Colonic mucosa (tissue), 4 donors: Measurements from ENCODE around the gene EIF2D. TPM values are rescaled to one million over a fixed set of nuclear protein-coding genes. Genes with fewer than 3 reads are reported as not detected.

Experiments used
- DNase-seq: peaks from one replicate; pipeline ENCODE4 v3.0.0-alpha.2; 2020
- H3K27ac ChIP-seq: fragments of 200-600 bp; one replicate; pipeline ENCODE4 v1.8.0; 2021
- H3K27me3 ChIP-seq: fragments of 200-600 bp; one replicate; pipeline ENCODE4 v1.8.0; 2021
- H3K36me3 ChIP-seq: fragments of 200-600 bp; one replicate; pipeline ENCODE4 v1.8.0; 2021
- H3K4me1 ChIP-seq: fragments of 200-600 bp; one replicate; pipeline ENCODE4 v1.8.0; 2021; ENCODE audit warnings: mild to moderate bottlenecking
- H3K4me3 ChIP-seq: fragments of 200-600 bp; one replicate; pipeline ENCODE4 v1.8.0; 2021
- H3K9ac ChIP-seq, 2 donors: one replicate each; pipeline ENCODE4 v1.7.0; 2013; ENCODE audit warnings: control low read depth in 2 of 2, low read depth in 2 of 2, low read length in 2 of 2
- H3K9me3 ChIP-seq: fragments of 200-600 bp; one replicate; pipeline ENCODE4 v1.8.0; 2021
- intact Hi-C: fragments of 100-400 bp; cut with DNase I; formaldehyde crosslinking; loops from one replicate; pipeline ENCODE4 v1.14.1; 2022
- total RNA-seq, 2 donors: library from RNA; stranded (reverse); fragmentation: NEBNext Ultra II Directional in 1 of 2; extraction: Animal tissue kit (Norgen Biotek cat#: 25700) in 1 of 2; gene quantifications; one replicate each; pipeline ENCODE4 v1.2.1, GENCODE V29; 2021
- TF ChIP-seq, protein P1 (sequence below): fragments of 200-600 bp; IDR thresholded peaks from one replicate; pipeline ENCODE4 v1.8.0; 2022; ENCODE audit warnings: antibody characterized with exemption, mild to moderate bottlenecking
- donor health status: healthy.
- donor health status: DM: no; HTN: no; CAD: no.
- donor health status: DM: no; HTN: no; CAD: no.

Gene EIF2D
- total RNA-seq, 2 donors from 2014 or later, result 39.2 to 45.0 TPM

DNA sequence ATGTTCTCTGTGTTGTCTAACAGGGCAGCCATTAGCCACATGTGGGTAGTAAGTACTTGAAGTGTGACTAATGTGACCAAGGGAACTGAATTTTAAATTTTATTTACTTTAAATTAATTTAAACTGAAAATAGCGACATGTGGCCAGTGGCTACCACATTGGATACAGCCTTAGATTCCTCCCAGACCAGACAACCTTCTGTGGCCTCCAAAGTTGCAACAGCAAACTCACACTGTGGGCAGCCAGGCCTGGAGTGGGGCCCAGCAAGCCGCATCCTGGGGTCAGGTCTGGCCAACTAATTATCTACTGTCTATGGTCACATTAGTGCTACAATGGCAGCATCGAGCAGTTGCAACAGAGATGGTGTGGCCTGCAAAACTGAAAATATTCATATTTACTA is 11.7 kb downstream of the EIF2D start:
- Histone ChIP-seq H3K9me3 (no peaks in the 10 kb centered on the region), H3K27ac (no peak overlapping the region), H3K9ac (no peak overlapping the region), H3K36me3 (peaks cover 10% of the 10 kb centered on the region), H3K4me1 (no peaks in the 10 kb centered on the region), H3K4me3 (no peak overlapping the region), H3K27me3 (no peaks in the 10 kb centered on the region)
- intact Hi-C loops, result no loop called here
- no peak for DNase-seq
- TF ChIP-seq, protein P1, sequence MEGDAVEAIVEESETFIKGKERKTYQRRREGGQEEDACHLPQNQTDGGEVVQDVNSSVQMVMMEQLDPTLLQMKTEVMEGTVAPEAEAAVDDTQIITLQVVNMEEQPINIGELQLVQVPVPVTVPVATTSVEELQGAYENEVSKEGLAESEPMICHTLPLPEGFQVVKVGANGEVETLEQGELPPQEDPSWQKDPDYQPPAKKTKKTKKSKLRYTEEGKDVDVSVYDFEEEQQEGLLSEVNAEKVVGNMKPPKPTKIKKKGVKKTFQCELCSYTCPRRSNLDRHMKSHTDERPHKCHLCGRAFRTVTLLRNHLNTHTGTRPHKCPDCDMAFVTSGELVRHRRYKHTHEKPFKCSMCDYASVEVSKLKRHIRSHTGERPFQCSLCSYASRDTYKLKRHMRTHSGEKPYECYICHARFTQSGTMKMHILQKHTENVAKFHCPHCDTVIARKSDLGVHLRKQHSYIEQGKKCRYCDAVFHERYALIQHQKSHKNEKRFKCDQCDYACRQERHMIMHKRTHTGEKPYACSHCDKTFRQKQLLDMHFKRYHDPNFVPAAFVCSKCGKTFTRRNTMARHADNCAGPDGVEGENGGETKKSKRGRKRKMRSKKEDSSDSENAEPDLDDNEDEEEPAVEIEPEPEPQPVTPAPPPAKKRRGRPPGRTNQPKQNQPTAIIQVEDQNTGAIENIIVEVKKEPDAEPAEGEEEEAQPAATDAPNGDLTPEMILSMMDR, result no peak

DNA sequence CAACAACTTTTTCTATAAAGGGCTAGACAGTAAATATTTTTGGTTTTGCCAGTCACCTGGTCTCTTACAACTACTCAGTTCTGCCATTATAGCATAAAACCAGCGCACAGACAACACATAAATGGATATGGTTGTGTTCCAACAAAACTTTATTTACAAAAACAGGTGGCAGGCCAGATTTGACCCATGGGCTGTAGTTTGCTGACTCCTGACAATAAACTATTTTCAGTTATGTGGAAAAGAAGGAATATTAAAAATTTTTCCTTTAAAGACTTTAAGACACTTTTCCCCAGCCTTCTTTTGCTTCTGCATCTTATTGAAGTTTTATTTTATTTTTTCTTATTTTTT is 16.0 kb downstream of the EIF2D start:
- Histone ChIP-seq H3K9ac (no peak overlapping the region), H3K27me3 (no peaks in the 10 kb centered on the region), H3K4me3 (no peak overlapping the region), H3K36me3 (peaks cover 5% of the 10 kb centered on the region), H3K27ac (no peak overlapping the region), H3K9me3 (no peaks in the 10 kb centered on the region), H3K4me1 (no peaks in the 10 kb centered on the region)
- intact Hi-C loops, result no loop called here
- DNase-seq, result no peak
- TF ChIP-seq, protein P1, result no peak

DNA sequence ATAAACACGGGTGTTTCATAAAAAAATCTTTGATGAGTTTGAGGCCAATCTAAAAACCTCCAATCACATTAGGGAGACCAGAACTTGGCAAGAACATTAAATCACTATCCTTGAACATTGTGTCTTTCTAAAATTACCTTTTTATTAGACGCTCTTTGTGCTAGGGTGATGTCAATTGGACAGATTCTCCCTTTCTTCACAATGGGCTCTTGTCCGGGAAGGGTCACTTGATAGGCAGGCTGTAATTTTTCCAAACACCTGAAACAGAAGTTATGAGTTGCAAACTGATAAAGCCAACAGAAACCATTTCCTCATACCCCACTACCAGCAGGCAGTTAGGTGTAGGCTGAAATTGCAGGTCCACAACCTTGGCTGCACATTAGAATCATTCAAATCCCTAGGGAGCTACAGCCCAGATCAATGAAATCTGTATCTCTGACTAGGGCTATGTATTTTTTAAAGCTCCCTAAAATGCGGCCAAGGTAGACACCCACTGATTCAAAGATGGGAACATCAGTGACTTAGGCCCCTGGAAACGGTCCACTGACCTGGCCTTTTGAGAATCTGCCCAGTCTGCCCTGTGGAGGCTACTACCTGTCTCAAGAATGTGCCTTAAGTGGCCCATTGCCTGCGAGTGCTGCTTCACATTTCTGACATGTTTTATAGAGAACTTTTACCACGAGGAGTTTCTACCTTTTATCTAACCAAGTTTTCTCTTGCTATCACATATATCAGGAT is 16.5 kb downstream of the EIF2D start:
- intact Hi-C loops, result no loop called here
- H3K27me3 ChIP-seq, result no peaks in the 10 kb centered on the region
- H3K4me3 ChIP-seq, result no peak overlapping the region
- H3K4me1 ChIP-seq, result no peaks in the 10 kb centered on the region
- TF ChIP-seq, protein P1, result no peak
- DNase-seq, result no peak
- H3K9me3 ChIP-seq, result no peaks in the 10 kb centered on the region
- H3K36me3 ChIP-seq, result peaks cover 5% of the 10 kb centered on the region
- H3K9ac ChIP-seq, result no peak overlapping the region
- no peak overlapping the region for H3K27ac ChIP-seq

DNA sequence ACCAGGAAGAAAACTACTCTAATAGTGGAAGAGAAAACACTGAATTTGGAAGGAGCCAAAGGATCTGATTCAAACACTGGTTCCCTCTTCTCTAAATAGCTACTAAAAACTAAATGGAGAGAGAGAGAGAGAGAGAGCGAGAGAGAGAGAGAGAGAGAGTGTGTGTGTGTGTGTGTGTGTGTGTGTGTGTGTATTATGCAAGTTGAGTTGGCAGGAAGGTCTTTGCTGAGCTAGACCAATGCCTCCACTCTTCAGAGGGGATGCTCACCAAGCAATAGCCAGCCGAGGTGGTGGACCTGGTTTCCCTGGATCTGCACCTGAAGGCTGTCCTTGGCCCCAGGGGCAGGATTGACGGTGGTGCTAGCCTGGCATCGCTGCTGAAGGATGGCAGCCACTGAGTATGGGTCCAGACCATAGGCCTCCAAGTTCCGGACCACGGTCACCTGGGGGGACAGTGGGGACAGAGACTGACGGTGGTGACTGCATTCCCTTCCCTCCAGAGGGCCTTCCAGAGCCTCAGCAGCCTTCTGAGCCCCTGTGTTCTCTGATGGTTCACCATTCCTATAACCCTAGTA is 18.8 kb downstream of the EIF2D start:
- no peaks in the 10 kb centered on the region for H3K27me3 ChIP-seq
- intact Hi-C loops, result no loop called here
- no peak overlapping the region for H3K27ac ChIP-seq
- DNase-seq, result no peak
- no peaks in the 10 kb centered on the region for H3K9me3 ChIP-seq
- H3K9ac ChIP-seq, result no peak overlapping the region
- H3K36me3 ChIP-seq, result peaks cover 5% of the 10 kb centered on the region
- TF ChIP-seq, protein P1, result no peak
- H3K4me3 ChIP-seq, result no peak overlapping the region
- H3K4me1 ChIP-seq, result no peaks in the 10 kb centered on the region

DNA sequence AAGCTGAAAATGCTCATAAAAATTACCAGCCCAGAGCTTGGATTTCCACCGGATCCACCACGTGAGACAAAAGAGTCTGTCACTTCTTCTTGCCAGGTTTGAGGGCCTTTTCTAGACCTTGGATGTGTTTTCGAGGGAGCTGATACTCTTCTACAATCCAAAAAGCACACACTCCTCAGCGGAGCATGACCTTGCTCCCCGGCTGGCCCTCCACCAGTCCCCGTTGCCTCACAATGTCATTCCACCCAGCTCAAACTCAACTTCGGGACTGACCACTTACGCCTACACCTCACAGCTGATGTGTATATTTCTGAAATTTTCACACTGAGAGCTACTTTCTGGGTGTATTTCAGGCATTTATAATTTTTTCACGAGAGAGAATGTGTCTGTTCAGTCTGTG is 20.6 kb downstream of the EIF2D start:
- TF ChIP-seq, protein P1, result no peak
- Histone ChIP-seq H3K4me1 (no peaks in the 10 kb centered on the region), H3K36me3 (peaks cover under 1% of the 10 kb centered on the region), H3K27ac (no peak overlapping the region), H3K9ac (no peak overlapping the region), H3K27me3 (no peaks in the 10 kb centered on the region), H3K4me3 (no peak overlapping the region), H3K9me3 (no peaks in the 10 kb centered on the region)
- DNase-seq, result no peak
- intact Hi-C loops, result no loop called here
